A549 (cell line): ENCODE data around the gene DCUN1D2.

Experiments used
- ZC3H11A ChIP-seq: fragments of 450-650 bp; IDR thresholded peaks from 2 replicates; pipeline ENCODE4 v1.6.1; 2014; ENCODE audit warnings: antibody characterized with exemption, mild to moderate bottlenecking
- TF ChIP-seq, protein P1 (sequence below): fragments of >200 bp; sonication (Bioruptor Twin); formaldehyde crosslinking; IDR thresholded peaks from 3 replicates; pipeline ENCODE4 v1.5.1; 2016

DNA sequence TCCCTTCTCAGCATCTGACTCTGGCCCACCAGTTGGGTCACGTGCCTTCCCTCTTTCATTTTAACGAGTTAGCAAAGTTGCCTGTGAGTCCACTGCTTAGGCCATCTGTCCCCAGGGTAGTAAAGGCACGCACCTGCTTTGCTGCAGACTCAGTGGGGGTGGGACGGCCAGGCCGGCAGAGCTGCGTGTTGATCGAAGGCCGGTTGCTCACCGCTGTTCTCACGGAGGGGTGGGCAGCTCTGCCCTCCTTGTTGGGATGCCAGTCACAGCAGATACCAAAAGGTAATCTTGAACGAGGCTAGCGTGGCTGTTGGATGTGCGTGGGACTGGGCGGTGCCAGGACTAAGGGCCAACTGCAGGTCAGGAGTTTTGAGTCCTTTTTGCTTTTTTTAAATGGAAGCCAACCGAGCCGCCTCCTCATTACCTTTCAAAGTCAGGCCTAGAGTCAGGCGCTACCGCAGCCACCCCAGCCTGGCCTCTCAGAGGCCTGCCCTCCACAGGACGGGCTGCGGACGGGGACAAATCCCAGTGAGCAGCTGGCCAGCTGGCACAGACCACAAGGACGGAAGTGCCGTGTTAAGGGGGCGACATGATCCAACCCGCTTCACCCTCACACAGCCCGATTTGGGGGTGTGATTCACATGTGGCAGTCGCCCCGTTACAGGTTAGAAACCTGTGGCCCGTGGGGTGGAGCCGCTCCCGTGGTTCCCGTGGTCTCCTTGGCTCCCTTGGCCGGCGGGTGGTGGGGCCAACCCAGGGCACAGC is 57.8 kb downstream of the DCUN1D2 start:
- no peak for TF ChIP-seq ZC3H11A
- TF ChIP-seq, protein P1, sequence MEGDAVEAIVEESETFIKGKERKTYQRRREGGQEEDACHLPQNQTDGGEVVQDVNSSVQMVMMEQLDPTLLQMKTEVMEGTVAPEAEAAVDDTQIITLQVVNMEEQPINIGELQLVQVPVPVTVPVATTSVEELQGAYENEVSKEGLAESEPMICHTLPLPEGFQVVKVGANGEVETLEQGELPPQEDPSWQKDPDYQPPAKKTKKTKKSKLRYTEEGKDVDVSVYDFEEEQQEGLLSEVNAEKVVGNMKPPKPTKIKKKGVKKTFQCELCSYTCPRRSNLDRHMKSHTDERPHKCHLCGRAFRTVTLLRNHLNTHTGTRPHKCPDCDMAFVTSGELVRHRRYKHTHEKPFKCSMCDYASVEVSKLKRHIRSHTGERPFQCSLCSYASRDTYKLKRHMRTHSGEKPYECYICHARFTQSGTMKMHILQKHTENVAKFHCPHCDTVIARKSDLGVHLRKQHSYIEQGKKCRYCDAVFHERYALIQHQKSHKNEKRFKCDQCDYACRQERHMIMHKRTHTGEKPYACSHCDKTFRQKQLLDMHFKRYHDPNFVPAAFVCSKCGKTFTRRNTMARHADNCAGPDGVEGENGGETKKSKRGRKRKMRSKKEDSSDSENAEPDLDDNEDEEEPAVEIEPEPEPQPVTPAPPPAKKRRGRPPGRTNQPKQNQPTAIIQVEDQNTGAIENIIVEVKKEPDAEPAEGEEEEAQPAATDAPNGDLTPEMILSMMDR: no peak
